Measurements from ENCODE around the gene DSCAML1. TPM values are rescaled to one million over a fixed set of nuclear protein-coding genes. Genes with fewer than 3 reads are reported as not detected.

The DSCAML1 gene
- total RNA-seq, 4 donors from 2014 or later = 0.20 to 1.1 (median 0.36) TPM

DNA sequence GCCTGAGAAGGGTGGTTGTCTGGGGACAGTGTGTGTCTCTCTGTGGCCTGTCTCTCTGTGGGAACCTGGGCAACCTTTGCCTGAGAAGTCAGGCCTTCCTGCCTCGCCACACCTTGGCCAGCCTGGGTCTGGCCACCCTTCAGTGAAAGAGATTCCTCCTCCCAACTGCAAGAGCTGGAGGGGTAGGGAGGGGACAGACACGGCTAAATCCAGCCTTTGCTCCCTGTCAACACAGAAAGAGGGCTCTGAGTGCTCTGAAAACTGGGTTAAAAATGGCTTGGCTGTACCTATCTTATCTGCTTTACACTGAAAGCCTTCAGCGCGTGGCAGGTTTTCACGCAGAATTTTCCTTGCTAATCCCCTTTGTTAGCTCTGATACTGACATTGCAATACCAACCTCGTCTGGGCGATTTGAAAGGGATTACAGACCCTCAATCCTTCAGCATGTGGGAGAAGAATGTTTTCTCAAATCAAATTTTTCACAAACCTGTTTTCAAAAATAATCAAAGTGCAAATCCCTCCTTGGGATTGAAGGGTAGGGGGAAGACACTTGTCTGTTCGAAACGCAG lies 163.7 kb downstream of the DSCAML1 start:
- no peak overlapping the region for H3K4me3 ChIP-seq
- DNase-seq (ENCODE audit: low spot score in 2 of 2) = no peak
- no peaks in the 10 kb centered on the region for H3K27me3 ChIP-seq
- no peak overlapping the region for H3K27ac ChIP-seq
- TF ChIP-seq, protein P1, sequence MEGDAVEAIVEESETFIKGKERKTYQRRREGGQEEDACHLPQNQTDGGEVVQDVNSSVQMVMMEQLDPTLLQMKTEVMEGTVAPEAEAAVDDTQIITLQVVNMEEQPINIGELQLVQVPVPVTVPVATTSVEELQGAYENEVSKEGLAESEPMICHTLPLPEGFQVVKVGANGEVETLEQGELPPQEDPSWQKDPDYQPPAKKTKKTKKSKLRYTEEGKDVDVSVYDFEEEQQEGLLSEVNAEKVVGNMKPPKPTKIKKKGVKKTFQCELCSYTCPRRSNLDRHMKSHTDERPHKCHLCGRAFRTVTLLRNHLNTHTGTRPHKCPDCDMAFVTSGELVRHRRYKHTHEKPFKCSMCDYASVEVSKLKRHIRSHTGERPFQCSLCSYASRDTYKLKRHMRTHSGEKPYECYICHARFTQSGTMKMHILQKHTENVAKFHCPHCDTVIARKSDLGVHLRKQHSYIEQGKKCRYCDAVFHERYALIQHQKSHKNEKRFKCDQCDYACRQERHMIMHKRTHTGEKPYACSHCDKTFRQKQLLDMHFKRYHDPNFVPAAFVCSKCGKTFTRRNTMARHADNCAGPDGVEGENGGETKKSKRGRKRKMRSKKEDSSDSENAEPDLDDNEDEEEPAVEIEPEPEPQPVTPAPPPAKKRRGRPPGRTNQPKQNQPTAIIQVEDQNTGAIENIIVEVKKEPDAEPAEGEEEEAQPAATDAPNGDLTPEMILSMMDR (IDR thresholded peaks at IDR 0.05) = no peak
- TF ChIP-seq EP300 (IDR thresholded peaks at IDR 0.05) = no peak
- no peak for TF ChIP-seq POLR2A (IDR thresholded peaks at IDR 0.05)
- H3K36me3 ChIP-seq = no peaks in the 10 kb centered on the region
- peaks cover 0 to 7% (median 0%) of the 10 kb centered on the region in 4 donors for H3K4me1 ChIP-seq
- 82 to 87% methylated on average over 9 of the region's 9 CpGs for WGBS, 2 donors
- H3K9me3 ChIP-seq = no peaks in the 10 kb centered on the region

DNA sequence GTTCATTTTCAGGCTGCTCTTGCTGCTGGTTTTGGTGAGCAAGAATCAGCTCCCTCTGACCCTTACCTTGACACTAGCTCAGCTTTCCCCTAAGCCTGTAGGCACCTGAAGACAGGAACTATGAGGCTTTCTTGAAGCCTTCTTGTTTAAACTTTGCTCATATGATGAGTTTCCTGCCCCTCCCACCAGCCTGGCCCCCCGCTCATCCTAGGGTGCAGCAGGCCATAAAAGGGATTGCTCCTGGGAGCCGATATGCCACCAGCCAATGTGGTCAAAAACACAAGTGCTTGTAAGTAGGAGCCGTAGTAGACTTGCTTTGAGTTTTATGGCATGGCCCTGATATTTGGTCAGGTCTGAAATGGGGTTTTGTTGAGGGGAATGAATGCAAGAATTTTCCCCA lies 164.7 kb downstream of the DSCAML1 start:
- Histone ChIP-seq H3K27ac (no peak overlapping the region), H3K36me3 (no peaks in the 10 kb centered on the region), H3K4me1 (peaks cover 0 to 7% (median 0%) of the 10 kb centered on the region in 4 donors), H3K9me3 (no peaks in the 10 kb centered on the region), H3K4me3 (no peak overlapping the region), H3K27me3 (no peaks in the 10 kb centered on the region)
- DNase-seq (ENCODE audit: low spot score in 2 of 2) = no peak
- TF ChIP-seq EP300 (IDR thresholded peaks at IDR 0.05) = no peak
- TF ChIP-seq POLR2A (IDR thresholded peaks at IDR 0.05) = no peak
- TF ChIP-seq, protein P1 (IDR thresholded peaks at IDR 0.05) = no peak
- WGBS, 2 donors = 84 to 91% methylated on average over 3 of the region's 3 CpGs

DNA sequence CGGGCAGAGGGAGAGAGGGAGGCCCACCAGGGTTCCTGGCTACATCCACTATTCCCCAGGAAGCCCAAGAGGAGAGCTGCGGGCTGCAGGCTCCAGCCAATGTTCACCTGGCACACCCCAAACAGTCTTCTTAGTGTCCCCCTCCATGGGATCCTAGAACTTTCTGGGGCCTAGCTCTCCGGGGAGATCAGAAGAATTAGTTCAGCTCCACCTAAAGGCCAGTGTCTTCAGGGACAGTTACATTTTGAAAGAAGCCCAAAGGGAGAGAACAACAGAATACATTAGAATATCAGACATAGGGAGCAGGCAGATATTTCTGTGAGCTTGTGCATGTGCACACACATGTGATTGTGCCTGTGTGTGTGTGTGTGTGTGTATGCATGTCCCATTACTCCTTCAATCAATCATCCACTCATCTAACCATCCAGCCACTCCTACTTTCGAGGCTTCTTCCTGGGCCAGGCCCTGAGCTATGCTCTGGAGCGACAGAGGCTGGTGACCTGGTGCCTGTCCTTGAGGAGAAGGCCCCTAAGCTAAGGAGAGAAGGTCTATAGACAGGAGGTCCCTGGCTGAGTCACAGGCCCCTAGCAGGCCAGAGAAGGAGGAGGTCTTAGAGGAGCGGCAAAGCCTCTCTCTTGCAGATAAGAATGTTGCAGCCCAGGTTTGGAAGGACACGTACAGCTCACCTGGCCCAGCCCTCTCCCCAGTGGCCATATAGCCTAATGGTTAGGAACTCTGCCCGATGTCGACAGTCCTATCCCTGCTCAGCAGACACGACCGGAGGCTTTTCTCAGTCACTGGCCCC lies 165.5 kb downstream of the DSCAML1 start:
- peaks cover 0 to 7% (median 0%) of the 10 kb centered on the region in 4 donors for H3K4me1 ChIP-seq
- DNase-seq (ENCODE audit: low spot score in 2 of 2) = no peak
- no peaks in the 10 kb centered on the region for H3K9me3 ChIP-seq
- no peak overlapping the region for H3K27ac ChIP-seq
- H3K36me3 ChIP-seq = no peaks in the 10 kb centered on the region
- WGBS, 2 donors = 87 to 88% methylated on average over 10 to 11 of the region's 11 CpGs
- no peaks in the 10 kb centered on the region for H3K27me3 ChIP-seq
- no peak for TF ChIP-seq EP300 (IDR thresholded peaks at IDR 0.05)
- TF ChIP-seq, protein P1 (IDR thresholded peaks at IDR 0.05) = no peak
- TF ChIP-seq POLR2A (IDR thresholded peaks at IDR 0.05) = no peak
- H3K4me3 ChIP-seq = no peak overlapping the region

DNA sequence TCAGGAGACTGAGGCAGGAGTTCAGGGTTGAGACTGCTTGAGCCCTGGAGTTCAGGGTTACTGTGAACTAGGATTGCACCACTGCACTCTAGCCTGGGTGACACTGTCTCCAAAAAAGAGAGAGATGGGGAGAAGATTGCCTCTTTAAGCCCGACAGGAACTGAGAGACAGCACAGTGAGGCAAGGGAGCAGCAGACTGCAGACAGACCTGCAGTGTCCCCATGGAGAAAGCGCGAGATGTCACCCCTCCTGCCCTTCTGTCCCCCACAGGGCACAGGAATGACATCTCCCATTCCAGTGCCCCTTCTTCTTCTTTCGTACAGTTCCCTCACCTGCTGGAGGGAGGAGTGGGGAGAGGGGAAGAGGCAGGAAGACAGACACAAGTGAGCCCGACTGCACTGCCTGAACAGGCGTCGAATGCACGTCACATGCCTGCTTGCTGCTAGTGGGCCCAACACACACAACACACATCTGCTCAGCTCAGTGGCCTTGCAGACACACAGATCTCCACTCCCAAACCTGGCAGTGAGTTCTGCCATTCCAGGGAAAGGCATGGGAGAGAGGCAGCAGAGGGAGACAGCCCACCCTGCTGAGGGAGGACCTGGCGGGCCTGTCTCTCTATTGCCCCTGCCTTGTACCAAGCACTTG lies 167.0 kb downstream of the DSCAML1 start:
- whole genome bisulfite sequencing, 2 donors = 89 to 96% methylated on average over 9 of the region's 9 CpGs

More for the DNA sequence above, 167.0 kb downstream of the DSCAML1 start:
- Histone ChIP-seq H3K4me1 (no peaks in the 10 kb centered on the region), H3K9me3 (no peaks in the 10 kb centered on the region), H3K27me3 (no peaks in the 10 kb centered on the region), H3K27ac (no peak overlapping the region), H3K36me3 (no peaks in the 10 kb centered on the region), H3K4me3 (no peak overlapping the region)
- DNase-seq (ENCODE audit: low spot score in 2 of 2) = no peak
- TF ChIP-seq EP300 (IDR thresholded peaks at IDR 0.05) (no peak), POLR2A (IDR thresholded peaks at IDR 0.05) (no peak)
- TF ChIP-seq, protein P1 (IDR thresholded peaks at IDR 0.05) = no peak

Measured in tibial nerve (tissue), 4 donors.